HG03354 (cell line): Measurements from ENCODE around the gene GPR107.

Source experiments
- ATAC-seq: cut with Tn5 transposase; IDR thresholded peaks from one replicate; pipeline ENCODE4 v1.9.1; 2021; ENCODE audit warnings: mild to moderate bottlenecking; ENCODE audit not compliant: unreplicated experiment, poor library complexity, severe bottlenecking

Gene GPR107

DNA sequence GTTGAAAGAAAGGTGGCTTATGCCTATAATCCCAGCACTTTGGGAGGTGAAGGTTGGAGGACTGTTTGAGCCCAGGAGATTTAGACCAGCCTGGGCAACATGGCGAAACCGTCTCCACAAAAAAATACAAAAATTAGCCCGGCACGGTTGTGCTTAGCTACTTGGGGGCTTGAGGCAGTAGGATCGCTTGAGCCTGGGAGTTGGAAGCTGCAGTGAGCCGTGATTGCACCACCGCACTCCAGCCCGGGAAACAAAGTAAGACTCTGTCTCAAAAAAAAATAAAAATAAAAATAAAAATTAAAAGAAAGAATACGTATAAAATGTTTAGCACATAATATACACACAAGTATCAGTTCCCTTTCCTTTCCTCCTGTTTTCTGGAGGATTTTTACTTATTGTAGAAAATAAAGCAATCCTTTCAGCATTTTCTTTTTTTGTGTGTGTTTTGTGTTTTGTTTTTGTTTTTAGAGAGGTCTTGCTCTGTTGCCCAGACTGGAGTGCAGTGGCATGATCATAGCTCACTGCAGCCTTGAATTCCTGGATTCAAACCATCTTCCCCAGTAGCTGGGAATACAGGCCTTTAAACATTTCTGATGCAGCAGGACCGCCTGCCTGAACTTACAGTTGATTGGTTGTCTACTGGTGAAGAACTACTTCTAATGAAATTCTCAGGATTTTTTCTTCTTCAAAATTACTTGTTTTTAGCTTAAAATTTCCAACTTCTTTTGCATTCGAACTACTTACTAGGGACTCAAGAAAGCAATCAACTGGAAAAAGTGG is 4.1 kb upstream of the GPR107 start:
- ATAC-seq: no peak

DNA sequence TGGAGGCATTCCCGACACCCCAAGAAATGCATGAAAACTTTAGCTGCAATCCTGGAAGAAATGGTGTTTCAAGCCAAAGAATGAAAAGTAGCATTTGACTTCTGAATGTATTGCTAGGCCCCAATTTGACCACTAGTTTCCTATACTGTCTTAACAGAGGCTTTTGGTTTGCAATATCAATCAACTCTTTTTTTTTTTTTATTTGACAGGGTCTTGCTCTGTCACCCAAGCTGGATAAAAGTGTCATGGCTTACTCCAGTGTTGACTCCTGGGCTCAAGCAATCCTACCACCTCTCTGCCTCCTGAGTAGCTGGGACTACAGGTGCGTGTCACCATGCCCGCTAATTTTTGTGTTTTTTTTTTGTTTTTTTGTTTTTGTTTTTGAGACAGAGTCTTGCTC is 3.2 kb upstream of the GPR107 start:
- no peak for ATAC-seq

DNA sequence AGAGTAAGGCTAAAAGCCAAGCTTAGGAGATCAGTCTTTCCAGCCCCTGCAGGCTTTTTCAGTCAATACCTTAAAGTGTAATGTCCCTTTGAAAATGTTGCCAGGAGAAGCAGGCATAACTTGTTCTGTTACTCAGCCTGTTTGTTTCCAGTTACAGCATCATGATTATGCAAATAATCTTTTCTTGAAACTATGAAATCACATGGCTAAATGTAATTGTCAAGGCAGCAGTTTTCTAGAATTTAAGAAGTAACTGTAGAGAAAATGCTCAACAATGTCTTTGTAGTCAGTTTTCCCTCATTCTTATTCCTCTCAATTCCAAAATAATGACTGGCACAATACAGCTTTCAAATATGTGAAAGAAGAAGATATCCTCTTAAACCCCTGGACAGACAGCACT is 1.9 kb upstream of the GPR107 start:
- ATAC-seq: no peak

DNA sequence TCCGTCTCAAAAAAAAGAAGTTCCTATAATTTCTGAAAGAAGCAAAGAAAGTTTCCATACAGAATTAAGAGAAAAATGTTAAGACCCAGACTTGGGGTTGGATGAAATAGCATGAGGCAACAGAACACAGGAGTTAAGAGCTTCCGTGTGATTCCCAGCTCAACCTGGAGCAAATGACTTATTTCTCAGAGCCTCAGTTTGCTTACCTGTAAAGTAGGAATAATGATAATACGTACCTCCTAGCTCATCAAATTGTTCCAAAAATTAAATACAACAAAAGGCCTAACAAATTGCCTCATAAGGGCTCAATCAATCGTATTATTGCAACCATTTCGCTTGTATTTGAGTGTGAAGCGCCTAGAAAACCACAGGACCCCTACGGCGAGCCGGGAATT is 600 bp upstream of the GPR107 start:
- no peak for ATAC-seq

DNA sequence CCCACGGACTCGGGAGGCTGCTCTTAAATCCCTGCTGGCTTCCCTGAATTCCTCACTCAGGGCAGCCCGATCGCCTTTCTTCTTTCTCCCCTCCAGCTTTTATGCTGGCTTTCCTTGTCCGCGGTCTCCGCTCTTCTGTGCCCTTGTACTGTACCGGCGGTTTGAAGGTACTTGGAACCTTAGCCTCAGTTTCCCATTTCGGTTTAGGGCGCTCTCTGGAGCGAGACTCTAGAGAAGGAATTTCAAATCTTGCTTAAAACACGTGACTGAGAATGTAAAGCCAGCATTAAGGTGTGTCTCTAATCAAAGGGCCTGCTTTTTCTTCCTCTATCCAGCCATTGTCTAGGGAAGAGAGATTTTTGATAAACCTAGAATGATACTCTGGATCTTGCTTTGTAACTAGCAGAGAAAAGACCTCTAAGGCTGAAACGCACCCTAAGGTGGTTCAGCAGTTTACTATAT is 650 bp downstream of the GPR107 start:
- peak; percentile 9 for ATAC-seq

DNA sequence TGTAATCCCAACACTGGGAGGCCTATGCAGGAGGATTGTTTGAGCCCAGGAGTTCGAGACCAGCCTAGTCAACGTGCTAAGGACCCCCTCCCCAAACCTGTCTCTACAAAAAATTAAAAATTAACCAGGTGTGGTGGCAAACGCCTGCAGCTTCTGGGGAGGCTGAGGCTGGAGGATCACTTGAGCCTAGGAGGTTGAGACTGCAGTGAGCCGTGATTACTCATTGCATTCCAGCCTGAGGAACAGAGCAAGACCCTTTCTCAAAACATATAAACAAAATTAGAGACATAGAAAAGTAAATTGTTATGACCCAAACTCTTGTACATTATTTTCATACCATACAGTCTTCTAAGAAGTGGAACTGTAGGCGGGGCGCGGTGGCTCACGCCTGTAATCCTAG is 1.1 kb downstream of the GPR107 start:
- no peak for ATAC-seq

DNA sequence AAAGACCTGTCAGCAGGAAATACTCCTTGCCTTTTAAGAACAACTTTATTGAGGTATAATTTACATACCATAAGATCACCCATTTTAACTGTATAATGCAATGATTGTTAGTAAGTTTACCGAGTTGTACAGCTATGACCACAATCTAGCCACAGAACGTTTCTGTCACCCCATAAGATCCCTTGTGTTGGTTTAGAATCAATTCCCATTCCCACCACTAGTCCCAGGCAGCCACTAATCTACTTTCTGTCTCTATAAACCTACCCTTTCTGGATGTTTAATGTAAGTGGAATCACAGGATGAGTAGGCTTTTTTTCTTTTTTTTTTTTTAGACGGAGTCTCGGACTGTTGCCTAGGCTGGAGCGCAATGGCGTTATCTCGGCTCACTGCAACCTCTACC is 4.4 kb downstream of the GPR107 start:
- no peak for ATAC-seq

DNA sequence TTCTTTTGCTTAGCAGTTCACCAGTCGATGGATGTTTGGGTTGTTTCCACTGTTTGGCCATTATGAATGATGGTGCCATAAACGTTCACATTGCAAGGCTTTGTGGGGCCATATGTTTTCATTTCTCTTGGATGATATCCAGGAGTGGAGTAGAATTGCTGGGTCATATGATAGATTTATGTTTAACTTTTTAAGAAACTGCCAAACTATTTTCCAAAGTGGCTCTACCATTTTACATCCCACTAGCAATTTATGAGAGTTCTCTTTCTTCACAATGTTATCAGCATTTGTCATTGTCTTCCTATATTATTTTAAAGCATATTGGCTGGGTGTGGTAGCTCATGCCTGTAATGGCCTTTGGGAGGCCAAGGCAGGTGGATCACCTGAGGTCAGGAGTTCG is 5.2 kb downstream of the GPR107 start:
- ATAC-seq: no peak

DNA sequence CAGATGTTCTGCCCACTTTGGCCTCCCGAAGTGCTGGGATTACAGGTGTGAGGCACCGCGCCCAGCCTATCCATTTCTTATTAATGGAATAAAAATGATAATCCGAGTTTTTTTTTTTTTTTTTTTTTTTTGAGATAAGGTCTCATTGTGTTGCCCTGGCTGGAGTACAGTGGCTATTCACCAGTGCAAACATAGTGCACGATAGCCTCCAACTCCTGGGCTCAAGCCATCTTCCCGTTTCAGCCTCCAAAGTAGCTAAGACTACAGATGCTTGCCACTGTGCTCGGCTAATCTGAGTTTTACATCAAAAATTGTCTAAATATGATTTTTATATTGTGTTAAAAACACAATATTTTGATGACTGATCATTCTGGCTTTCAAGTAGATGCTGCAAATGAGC is 6.6 kb downstream of the GPR107 start:
- ATAC-seq: no peak

DNA sequence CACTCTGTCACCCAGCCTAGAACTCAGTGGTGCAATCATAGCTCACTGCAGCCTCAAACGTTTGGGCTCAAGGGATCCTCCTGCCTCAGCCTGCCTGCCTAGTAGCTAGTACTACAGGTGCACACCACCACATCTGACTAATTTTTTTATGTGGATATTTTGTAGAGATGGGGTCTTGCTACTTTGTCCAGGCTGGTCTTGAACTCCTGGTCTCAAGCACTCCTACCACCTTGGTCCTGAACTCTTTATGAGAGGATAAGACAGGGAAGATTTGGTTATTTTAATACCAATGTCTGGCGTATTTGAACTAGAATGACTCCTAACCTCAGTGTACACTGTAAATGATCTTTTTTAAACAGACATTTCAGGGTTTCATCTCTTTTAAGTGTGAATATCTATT is 9.0 kb downstream of the GPR107 start:
- no peak for ATAC-seq

DNA sequence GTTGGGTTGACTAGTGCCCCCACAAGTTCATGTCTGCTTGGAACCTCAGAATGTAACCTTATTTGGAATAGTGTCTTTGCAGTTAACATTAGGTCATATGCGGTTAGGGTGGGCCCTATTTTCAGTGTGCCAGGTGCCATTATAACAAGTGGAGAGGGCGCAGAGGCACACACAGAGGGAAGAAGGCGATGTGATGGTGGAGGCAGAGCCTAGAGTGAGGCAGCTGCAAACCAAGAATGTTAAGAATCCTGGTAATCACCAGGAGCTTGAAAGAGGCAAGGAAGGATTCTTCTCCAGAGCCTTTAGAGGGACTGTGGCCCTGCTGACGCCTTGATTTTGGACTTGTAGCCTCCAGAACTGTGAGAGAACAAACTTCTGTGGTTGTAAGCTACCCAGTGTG is 10.9 kb downstream of the GPR107 start:
- ATAC-seq: no peak

DNA sequence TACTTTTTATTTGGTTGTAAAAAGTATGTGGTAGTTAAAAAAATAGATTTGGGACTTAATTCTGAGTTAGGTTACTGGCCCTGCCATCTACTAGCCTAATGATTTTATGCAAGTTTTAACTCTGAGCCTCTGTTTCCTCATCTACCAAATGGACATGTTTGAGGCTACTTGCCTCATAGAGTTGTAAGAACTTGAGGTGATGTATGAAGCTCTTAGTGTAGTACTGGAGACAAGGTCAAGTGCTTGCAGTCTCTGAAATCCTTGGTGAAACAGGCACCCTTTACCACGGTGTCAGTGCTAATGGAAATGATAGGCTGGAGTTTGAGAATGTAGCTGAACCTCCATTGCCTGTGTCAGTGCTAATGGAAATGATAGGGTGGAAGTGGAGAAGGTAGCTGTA is 15.3 kb downstream of the GPR107 start:
- ATAC-seq: no peak

DNA sequence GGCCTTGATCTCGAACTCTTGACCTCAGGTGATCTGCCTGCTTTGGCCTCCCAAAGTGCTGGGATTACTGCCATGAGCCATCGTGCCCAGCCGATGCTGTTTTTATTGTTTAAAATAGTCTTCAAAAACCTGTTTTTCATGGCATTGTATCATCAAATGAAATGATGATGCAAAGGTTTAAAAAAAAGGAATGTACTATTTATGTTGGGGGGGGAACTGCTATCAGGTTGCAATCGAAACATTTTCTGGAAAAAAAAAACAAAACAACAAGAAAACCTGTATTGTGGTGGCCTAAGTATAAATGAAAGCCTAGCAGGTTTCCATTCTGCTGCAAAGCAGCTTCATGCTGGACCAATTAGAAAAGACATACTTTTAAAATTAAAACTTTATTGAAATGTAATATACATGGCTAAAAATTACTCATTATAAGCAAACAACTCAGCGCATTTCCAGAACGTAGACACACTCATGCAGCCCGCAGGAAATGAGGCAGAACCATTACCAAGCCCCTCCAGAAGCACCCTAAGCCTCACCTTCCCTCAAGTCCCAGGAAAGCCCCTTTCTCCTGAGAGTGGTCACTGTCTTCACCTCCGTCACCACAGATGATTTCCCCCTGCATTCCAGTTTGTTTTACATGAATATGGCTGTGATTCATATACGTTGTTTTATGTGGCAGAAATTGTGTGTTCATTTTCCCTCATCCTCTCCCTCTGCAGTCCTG is 19.0 kb downstream of the GPR107 start:
- ATAC-seq: no peak

DNA sequence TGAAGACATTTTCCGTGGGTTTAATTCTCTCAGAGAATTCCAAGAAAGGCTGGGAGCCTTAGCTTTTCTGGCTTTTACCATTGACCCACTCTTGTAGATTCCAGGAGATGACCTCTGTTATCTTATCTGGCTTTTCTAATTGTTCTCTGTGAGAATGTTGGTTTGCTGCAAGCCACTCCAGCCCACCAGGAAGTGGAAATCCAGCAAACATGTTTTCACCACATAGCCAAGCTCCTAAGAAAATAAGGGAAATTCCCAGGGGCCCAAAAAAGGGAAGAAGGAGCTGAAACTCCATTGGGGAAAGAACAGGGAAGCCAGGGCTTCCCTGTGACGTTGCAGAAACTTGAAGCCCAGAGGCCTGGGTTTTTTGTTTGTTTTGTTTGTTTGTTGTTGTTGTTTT is 19.7 kb downstream of the GPR107 start:
- no peak for ATAC-seq

DNA sequence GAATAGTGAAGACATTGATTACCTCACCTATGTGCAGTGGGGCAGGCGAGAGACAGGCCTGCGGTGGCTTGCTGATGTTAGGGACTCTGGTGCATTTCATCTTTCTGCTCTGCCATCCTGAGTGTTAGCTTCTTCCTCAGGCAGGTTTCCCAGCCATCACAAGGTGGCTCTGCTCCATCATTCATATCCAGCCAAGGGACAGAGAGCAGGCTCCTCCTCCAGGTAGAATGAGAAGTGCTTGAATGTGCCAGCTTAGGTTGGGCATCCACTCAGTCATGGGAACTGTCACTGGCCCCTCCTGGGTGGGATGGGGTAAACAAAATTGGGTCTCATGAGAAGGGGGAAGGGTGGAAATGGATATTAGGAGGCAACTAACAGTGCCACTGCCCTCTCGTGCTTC is 24.8 kb downstream of the GPR107 start:
- no peak for ATAC-seq

DNA sequence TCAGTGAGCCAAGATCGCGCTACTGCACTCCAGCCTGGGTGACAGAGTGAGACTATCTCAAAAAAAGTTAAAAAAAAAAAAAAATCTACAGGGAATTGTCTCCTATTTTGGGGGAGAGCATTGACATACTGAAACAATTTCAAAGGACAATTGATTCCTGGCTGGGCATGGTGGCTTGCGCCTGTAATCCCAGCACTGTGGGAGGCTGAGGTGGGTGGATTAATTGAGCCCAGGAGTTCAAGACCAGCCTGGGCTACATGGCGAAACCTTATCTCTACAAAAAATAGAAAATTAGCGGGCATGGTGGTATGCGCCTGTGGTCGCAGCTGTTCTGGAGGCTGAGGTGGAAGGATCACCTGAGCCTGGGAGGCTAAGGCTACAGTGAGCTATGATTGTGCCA is 30.6 kb downstream of the GPR107 start:
- no peak for ATAC-seq

DNA sequence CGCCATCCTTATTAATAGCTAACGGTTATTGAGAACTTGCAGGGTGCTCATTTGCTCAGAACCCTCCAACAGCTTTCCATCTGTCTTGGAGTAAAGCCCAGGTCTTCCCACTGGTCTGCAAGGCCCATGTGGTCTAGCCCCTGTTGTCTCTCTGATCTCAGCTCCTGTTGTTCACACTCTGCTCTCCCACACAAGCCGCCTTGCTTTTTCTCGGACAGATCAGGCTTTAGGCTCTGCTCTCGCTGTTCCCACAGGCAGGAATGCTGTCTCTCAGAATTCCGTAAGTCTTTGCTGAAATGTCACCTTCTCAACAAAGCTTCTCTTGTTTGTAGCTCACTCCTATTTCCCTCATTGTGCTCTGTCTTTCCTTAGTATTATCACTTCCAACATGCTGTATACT is 34.3 kb downstream of the GPR107 start:
- no peak for ATAC-seq

DNA sequence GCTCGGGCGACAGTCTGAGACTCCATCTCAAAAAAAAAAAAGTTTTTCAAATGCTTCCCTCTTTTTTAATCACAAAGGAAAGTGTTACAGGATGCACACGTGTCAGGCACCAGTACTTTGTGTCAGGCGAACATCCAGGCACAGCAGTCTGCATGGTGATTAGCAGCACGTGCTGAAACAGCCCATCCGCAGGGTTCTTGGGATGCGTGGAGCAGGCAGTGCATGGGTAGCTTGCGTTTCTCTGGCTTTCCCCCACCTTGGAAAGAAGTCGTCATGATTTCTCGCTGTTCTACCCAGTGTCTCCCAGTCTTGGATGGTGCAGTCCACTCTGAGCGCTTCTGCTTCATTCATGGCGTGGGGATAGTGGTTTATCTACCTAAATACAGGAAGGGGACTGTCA is 35.4 kb downstream of the GPR107 start:
- no peak for ATAC-seq

DNA sequence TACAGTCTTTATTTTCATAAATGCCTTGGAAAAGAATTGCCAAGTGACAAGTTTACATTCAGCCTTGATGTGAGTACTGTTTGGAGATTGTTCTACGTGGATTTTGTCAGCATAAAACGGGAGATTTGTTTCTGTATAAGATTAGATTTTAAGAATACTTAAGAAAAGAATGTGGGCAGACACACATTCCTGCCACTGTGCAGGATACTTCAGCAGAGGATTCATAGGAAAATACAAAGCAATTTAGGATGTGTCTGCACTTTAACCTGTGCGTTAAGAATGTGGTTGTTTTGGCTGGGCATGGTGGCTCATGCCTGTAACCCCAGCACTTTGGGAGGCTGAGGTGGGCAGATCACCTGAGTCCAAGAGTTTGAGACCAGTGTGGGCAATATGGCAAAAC is 37.2 kb downstream of the GPR107 start:
- ATAC-seq: no peak

DNA sequence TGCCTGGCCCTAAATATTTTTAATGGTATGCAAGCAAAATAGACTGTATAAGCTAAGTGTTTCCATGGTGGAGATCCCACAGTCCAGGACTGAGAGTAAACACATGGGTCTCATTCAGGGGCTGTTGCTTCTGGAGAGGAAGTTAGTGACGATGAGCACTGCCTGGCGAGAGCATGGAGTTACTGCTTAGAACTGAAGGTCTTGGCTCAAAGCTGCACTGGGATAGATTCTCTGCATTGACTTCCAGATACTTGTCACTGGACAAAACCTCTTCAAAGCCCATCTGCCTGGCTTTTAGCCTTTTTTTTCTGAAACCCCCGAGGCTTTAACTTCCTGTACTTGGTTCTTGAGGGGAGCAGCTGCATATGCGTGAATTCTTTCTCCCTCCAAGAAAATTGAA is 39.2 kb downstream of the GPR107 start:
- ATAC-seq: no peak

DNA sequence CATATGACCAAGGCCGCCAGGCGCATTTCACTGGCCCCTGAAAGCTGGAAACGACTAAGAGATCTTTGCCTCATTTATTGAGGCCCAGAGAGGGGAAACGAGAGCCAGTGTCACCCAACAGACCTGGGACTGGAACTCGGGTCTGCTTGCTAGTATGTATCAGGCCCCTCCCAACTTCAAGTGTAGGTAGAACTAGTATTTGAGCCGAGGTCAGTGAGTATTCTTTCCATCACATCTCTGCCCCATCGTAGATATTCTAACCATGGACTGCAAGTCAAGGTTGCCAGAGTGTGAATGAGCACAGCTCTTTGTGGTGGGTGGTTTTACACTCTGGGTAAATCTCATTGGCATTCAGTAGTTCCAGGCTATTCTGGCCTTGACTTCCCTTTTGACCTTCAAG is 42.2 kb downstream of the GPR107 start:
- ATAC-seq: no peak
